ENCODE measurements around the gene TMEM132D.

- TF ChIP-seq, protein P1, sequence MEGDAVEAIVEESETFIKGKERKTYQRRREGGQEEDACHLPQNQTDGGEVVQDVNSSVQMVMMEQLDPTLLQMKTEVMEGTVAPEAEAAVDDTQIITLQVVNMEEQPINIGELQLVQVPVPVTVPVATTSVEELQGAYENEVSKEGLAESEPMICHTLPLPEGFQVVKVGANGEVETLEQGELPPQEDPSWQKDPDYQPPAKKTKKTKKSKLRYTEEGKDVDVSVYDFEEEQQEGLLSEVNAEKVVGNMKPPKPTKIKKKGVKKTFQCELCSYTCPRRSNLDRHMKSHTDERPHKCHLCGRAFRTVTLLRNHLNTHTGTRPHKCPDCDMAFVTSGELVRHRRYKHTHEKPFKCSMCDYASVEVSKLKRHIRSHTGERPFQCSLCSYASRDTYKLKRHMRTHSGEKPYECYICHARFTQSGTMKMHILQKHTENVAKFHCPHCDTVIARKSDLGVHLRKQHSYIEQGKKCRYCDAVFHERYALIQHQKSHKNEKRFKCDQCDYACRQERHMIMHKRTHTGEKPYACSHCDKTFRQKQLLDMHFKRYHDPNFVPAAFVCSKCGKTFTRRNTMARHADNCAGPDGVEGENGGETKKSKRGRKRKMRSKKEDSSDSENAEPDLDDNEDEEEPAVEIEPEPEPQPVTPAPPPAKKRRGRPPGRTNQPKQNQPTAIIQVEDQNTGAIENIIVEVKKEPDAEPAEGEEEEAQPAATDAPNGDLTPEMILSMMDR (IDR thresholded peaks at IDR 0.05; ENCODE audit: poor library complexity, severe bottlenecking): no peak
- no peak for TF ChIP-seq POLR2AphosphoS5 (IDR thresholded peaks at IDR 0.05)
- TF ChIP-seq EZH2 (IDR thresholded peaks at IDR 0.05; ENCODE audit: borderline replicate concordance, insufficient read depth, low read length, poor library complexity, severe bottlenecking): no peak
- TF ChIP-seq EP300 (conservative IDR thresholded peaks at IDR 0.05; ENCODE audit: poor library complexity, severe bottlenecking): no peak
- TF ChIP-seq TAF1 (IDR thresholded peaks at IDR 0.05; ENCODE audit: low read depth): no peak
- no peak for TF ChIP-seq SMC3 (conservative IDR thresholded peaks at IDR 0.05; ENCODE audit: poor library complexity)
- no peak for TF ChIP-seq REST (IDR thresholded peaks at IDR 0.05; ENCODE audit: borderline replicate concordance)
- TF ChIP-seq MXI1 (conservative IDR thresholded peaks at IDR 0.05; ENCODE audit: poor library complexity, severe bottlenecking): no peak
Observed at GRCh38 chr12:129706716-129707115, 197.1 kb downstream of the TMEM132D start.

Data from neural cell (in vitro differentiated cells).